Right lobe of liver (tissue), 6 donors: ENCODE measurements around the gene CDCA5. TPM values are rescaled to one million over a fixed set of nuclear protein-coding genes. Genes with fewer than 3 reads are reported as not detected.
A peak's percentile ranks its signal among the peaks of the same experiment; 100 is the strongest.

Source experiments
- ATAC-seq, 4 donors: fragments of 200-7000 bp; cut with Tn5 transposase; one replicate each; pipeline ENCODE4 v1.9.1; 2020; ENCODE audit warnings: mild to moderate bottlenecking in 4 of 4, moderate library complexity in 4 of 4
- DNase-seq, 3 donors: peaks; one replicate each; pipeline ENCODE4 v3.0.0-alpha.2; 2020
- H3K27ac ChIP-seq, 3 donors: fragments of 200-600 bp; one replicate each; pipeline ENCODE4 v1.8.0; 2022
- H3K27me3 ChIP-seq, 2 donors: fragments of 200-600 bp; one replicate each; pipeline ENCODE4 v1.8.0; 2022
- H3K36me3 ChIP-seq, 4 donors: fragments of 200-600 bp; sonication (generic) in 1 of 4; one replicate each; pipeline versions ENCODE4 v1.5.1 to v1.8.0; 2017 to 2022; ENCODE audit warnings: control low read depth in 1 of 4
- H3K4me1 ChIP-seq, 4 donors: fragments of 200-600 bp; sonication (generic) in 1 of 4; one replicate each; pipeline versions ENCODE4 v1.5.1 to v1.8.0; 2017 to 2022; ENCODE audit warnings: control low read depth in 1 of 4
- H3K4me3 ChIP-seq, 3 donors: fragments of 200-600 bp; one replicate each; pipeline ENCODE4 v1.8.0; 2022
- H3K9me3 ChIP-seq, 4 donors: fragments of 200-600 bp; sonication (generic) in 1 of 4; one replicate each; pipeline versions ENCODE4 v1.5.1 to v1.8.0; 2017 to 2022; ENCODE audit warnings: control low read depth in 1 of 4
- CTCF ChIP-seq, 4 donors: fragments of 200-600 bp in 3 of 4; fragments of 450-650 bp in 1 of 4; IDR thresholded peaks; one replicate each; pipeline versions ENCODE4 v1.5.1 to v1.8.0; 2016 to 2022; ENCODE audit warnings: antibody characterized with exemption in 4 of 4, mild to moderate bottlenecking in 2 of 4
- POLR2A ChIP-seq: fragments of 450-650 bp; IDR thresholded peaks from one replicate; pipeline ENCODE4 v1.6.1; 2017; ENCODE audit warnings: antibody characterized with exemption, mild to moderate bottlenecking
- WGBS: methylation state at CpG from one replicate; pipeline ENCODE4 v1.1.6; 2018; ENCODE audit warnings: low coverage, low lambda C conversion rate; ENCODE audit not compliant: insufficient coverage; ENCODE audit errors: missing lambda C conversion rate; 5-methylcytosine and 5-hydroxymethylcytosine counted together
- intact Hi-C, 2 donors: fragments of 100-400 bp; cut with DNase I; formaldehyde crosslinking; loops; one replicate each; pipeline versions ENCODE4 v1.11.2 to v1.14.1; 2022
- total RNA-seq, 6 experiments: library from RNA; depleted of rRNA in 2 of 6; stranded (reverse); fragments of >200 nt in 2 of 6; fragmentation: NEBNext Ultra II Directional in 3 of 6; extraction: Animal tissue kit (Norgen Biotek cat#: 25700) in 3 of 6; gene quantifications; one replicate each; pipeline versions ENCODE4 v1.1.0 to v1.2.4, GENCODE V29; 2016 to 2023
- donor health status: DM: no; HTN: yes; CAD: no.
- donor health status: DM: no; HTN: no; CAD: no.
- donor health status: DM: no; HTN: no; CAD: no.
- donor health status: DM: no; HTN: yes; CAD: no.
- donor health status: DM: no; HTN: yes; CAD: no.

Gene CDCA5
- total RNA-seq, 6 experiments from 2014 or later, result 0.31 to 2.3 (median 1.0) TPM

- DNase-seq (no peak), ATAC-seq (no peak)
- no peak for TF ChIP-seq POLR2A
- no peak for TF ChIP-seq CTCF (IDR thresholded peaks at IDR 0.05)
- H3K27ac ChIP-seq, result no peak overlapping the region
- no peak overlapping the region for H3K4me3 ChIP-seq
- H3K36me3 ChIP-seq, result peaks cover 11 to 66% (median 34%) of the 10 kb centered on the region in 4 donors
- peaks cover 0 to 25% (median 11%) of the 10 kb centered on the region in 4 donors for H3K4me1 ChIP-seq
- H3K27me3 ChIP-seq, result no peaks in the 10 kb centered on the region
- WGBS, result no CpG with 5 or more reads among the region's 3 CpGs
- intact Hi-C loops, result loop anchor here in 1 of 2 donors (10.0 kb wide), 1 partner anchor 123 kb away; no protein-coding TSS in a partner anchor
- H3K9me3 ChIP-seq, result no peaks in the 10 kb centered on the region
Measured at GRCh38 chr11:65131417-65131776, 47.6 kb upstream of the CDCA5 start.

- Histone ChIP-seq H3K27ac (no peak overlapping the region), H3K36me3 (peaks cover 11 to 72% (median 34%) of the 10 kb centered on the region in 4 donors), H3K27me3 (no peaks in the 10 kb centered on the region), H3K4me1 (peaks cover 0 to 22% (median 9%) of the 10 kb centered on the region in 4 donors), H3K9me3 (no peaks in the 10 kb centered on the region), H3K4me3 (no peak overlapping the region)
- TF ChIP-seq CTCF (IDR thresholded peaks at IDR 0.05) (no peak), POLR2A (no peak)
- intact Hi-C loops, result loop anchor here in 1 of 2 donors (10.0 kb wide), 1 partner anchor 124 kb away; no protein-coding TSS in a partner anchor
- WGBS, result 94% methylated on average over 8 of the region's 19 CpGs
- ATAC-seq (no peak), DNase-seq (peak in 2 of 3 donors; percentile 18 to 45)
Measured at GRCh38 chr11:65130631-65131416, 47.0 kb upstream of the CDCA5 start.

GRCh38 chr11:65129649-65130441 is 46.0 kb upstream of the CDCA5 start:
- DNase-seq (peak in 2 of 3 donors; percentile 23 to 49), ATAC-seq (no peak)
- intact Hi-C loops, result loop anchor here in 1 of 2 donors (10.0 kb wide), 2 partner anchors 55 to 125 kb away; partner anchors contain the start of gene CAPN1
- H3K9me3 ChIP-seq, result no peaks in the 10 kb centered on the region
- TF ChIP-seq CTCF (IDR thresholded peaks at IDR 0.05), result no peak
- no peak for TF ChIP-seq POLR2A
- H3K27ac ChIP-seq, result no peak overlapping the region
- no peaks in the 10 kb centered on the region for H3K27me3 ChIP-seq
- H3K4me1 ChIP-seq, result peaks cover 0 to 16% (median 6%) of the 10 kb centered on the region in 4 donors
- WGBS, result no CpG with 5 or more reads among the region's 13 CpGs
- no peak overlapping the region for H3K4me3 ChIP-seq
- H3K36me3 ChIP-seq, result peaks cover 11 to 81% (median 34%) of the 10 kb centered on the region in 4 donors

- no peaks in the 10 kb centered on the region for H3K27me3 ChIP-seq
- H3K4me1 ChIP-seq, result peaks cover 0 to 16% (median 6%) of the 10 kb centered on the region in 4 donors
- ATAC-seq (peak in 1 of 4 donors; percentile 4), DNase-seq (peak in 1 of 3 donors; percentile 42)
- WGBS, result 67% methylated on average over 6 of the region's 15 CpGs
- H3K36me3 ChIP-seq, result peaks cover 11 to 82% (median 34%) of the 10 kb centered on the region in 4 donors
- TF ChIP-seq CTCF (IDR thresholded peaks at IDR 0.05) (no peak), POLR2A (no peak)
- no peak overlapping the region for H3K27ac ChIP-seq
- no peaks in the 10 kb centered on the region for H3K9me3 ChIP-seq
- intact Hi-C loops, result loop anchor here in 1 of 2 donors (10.0 kb wide), 1 partner anchor 56 kb away; the partner anchor contains the start of gene CAPN1
- no peak overlapping the region for H3K4me3 ChIP-seq
Measured at GRCh38 chr11:65128182-65129145, 44.6 kb upstream of the CDCA5 start.
